RWPE1 (cell line): ENCODE data around the gene EYS.

Source experiments
- CTCF ChIA-PET: fragments of 350-600 bp; sonication (Branson Sonifier 250); formaldehyde crosslinking; extraction: SDS; loops from one replicate; lab custom pipeline; 2021; lab: Yijun Ruan, JAX
- POLR2A ChIA-PET: fragments of 400-600 bp; formaldehyde crosslinking; extraction: SDS; loops from one replicate; lab custom pipeline; 2020; ENCODE audit warnings: antibody characterized with exemption; ENCODE audit not compliant: low non-redundant PET; lab: Yijun Ruan, JAX
- DNase-seq: peaks from one replicate; pipeline ENCODE4 v3.0.0; 2012; ENCODE audit warnings: low spot score
- H3K27ac ChIP-seq: fragments of 450-650 bp; 2 replicates; pipeline ENCODE4 v1.5.1; 2017
- TF ChIP-seq, protein P1 (sequence below): fragments of 450-650 bp; conservative IDR thresholded peaks from 2 replicates; pipeline ENCODE4 v1.5.1; 2017; ENCODE audit warnings: low read depth, mild to moderate bottlenecking

EYS gene

DNA sequence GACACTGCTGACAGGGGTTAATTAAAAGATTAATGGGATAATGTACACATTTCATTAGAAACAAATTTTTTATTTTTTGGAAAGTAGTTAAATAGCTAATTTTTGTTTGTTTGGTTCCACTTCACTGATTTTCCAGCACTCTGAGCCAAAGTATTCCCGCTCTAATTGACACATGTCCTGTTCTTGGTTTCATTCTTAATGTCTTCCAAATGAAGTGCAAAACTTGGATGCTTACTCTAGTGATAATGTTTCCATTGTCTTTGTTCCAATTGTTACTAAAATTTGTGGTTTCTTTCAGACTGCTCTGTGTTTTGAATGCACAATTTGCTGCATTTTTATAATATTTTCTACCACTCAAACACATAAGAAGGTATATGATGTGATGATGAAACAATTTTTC lies 1277.1 kb downstream of the EYS start:
- no peak for DNase-seq
- TF ChIP-seq, protein P1, sequence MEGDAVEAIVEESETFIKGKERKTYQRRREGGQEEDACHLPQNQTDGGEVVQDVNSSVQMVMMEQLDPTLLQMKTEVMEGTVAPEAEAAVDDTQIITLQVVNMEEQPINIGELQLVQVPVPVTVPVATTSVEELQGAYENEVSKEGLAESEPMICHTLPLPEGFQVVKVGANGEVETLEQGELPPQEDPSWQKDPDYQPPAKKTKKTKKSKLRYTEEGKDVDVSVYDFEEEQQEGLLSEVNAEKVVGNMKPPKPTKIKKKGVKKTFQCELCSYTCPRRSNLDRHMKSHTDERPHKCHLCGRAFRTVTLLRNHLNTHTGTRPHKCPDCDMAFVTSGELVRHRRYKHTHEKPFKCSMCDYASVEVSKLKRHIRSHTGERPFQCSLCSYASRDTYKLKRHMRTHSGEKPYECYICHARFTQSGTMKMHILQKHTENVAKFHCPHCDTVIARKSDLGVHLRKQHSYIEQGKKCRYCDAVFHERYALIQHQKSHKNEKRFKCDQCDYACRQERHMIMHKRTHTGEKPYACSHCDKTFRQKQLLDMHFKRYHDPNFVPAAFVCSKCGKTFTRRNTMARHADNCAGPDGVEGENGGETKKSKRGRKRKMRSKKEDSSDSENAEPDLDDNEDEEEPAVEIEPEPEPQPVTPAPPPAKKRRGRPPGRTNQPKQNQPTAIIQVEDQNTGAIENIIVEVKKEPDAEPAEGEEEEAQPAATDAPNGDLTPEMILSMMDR = no peak
- ChIA-PET CTCF (no interaction called here), POLR2A (no interaction called here)
- H3K27ac ChIP-seq = no peak overlapping the region

DNA sequence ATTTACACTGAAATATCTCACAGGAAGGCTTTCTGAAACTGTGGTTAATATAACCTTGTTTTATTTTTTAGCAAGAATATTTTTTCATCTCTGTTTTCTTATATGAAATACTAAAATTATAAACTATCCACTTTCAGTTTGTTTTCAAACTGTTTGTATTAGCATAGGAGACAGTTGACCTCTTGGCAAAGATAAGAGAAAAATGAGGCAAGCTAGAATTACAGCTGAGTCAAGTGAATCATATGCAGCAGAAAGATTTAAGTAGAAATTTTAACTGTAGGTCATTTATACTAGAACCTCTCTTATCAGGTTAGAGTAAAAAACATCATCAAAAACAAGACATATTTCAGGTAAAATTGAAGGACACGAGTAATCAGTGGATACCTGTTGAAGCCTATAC lies 1278.8 kb downstream of the EYS start:
- CTCF ChIA-PET = no interaction called here
- POLR2A ChIA-PET = no interaction called here
- DNase-seq = no peak
- TF ChIP-seq, protein P1 = no peak
- no peak overlapping the region for H3K27ac ChIP-seq

DNA sequence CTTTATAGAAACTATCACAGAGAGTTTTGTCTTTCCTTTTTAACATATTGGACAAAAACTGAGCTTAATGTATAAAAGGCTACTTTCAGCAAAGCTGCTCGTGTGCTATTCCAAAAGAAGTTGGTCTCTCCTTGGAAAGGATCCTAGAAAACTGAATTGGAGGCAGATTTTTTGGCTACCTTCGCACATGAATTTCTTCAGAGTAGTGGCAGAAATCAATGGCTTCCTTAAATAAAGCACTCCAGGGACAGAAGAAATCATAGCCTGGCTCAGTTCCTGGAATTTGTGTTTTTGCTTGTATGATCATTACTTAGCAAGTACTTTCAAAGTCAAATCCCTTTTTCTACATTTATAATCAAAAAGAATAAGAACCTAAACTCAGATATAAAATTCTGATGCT lies 1291.1 kb downstream of the EYS start:
- POLR2A ChIA-PET = no interaction called here
- CTCF ChIA-PET = interaction anchor here (0.5 to 0.7 kb wide), 2 partner anchors 375 to 1203 kb away, joined by 3 read pairs; no protein-coding TSS in a partner anchor

DNA sequence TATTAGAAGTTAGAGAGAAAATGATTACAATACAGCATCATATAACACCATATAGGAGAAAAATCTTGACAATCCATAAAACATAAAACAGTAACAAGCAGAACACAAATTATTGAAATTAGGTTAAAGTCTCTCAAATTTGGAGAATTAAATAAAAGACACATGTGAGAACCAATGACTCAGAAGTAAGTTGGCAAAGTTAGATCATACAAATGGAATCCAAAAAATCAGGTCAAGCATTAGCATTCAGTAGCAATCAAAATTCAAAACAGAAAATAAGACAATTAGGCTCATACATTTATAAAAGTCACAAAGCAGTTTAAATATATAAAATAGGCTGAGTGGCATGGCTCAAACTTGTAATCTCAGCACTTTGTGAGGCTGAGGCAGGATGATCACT lies 1295.8 kb downstream of the EYS start:
- TF ChIP-seq, protein P1 = no peak
- no peak for DNase-seq
- ChIA-PET CTCF (no interaction called here), POLR2A (no interaction called here)
- no peak overlapping the region for H3K27ac ChIP-seq

More for the DNA sequence above, 1291.1 kb downstream of the EYS start:
- H3K27ac ChIP-seq = no peak overlapping the region
- no peak for DNase-seq
- TF ChIP-seq, protein P1 = no peak

DNA sequence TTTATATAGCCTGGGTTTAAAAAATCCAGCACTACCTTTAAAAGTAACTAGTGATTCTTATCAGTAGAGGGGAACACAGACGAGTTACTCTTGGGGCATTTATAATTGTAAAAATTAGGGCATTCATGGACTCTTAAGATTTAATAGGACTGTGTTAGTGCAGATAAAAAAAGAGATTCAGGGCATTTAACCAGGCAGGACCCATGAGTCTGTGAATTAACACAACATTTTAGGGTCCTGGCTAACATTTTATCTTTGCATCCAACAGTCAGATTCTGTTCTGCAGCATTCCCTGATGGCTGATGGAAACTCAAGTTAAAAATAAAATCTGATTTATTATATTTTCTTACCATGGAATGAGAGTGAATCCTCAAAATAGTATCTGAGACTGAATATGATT lies 1297.1 kb downstream of the EYS start:
- CTCF ChIA-PET = interaction anchor here (0.7 kb wide), 1 partner anchor 124 kb away, joined by 3 read pairs; no protein-coding TSS in a partner anchor
- POLR2A ChIA-PET = no interaction called here
- TF ChIP-seq, protein P1 = no peak
- DNase-seq = no peak
- H3K27ac ChIP-seq = no peak overlapping the region

DNA sequence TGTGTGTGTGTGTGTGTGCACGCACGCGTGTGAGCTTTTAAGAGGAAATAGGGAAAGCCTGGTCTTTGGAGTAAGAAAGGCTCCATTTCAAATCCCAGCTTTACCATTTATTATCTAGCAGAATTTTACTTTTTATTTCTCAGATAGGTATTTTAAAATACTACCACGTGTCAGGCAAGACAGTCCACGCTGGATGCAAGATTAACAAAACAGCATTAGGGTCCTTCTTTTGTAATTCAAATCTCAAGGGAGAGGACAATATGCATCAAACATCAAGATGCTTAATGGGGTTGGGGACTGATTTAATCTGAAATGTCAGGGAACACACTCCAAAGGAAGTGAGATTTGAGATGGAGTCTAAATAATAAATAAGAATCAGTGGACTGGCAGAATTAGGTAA lies 1302.6 kb downstream of the EYS start:
- no peak overlapping the region for H3K27ac ChIP-seq
- DNase-seq = no peak
- ChIA-PET CTCF (no interaction called here), POLR2A (no interaction called here)
- TF ChIP-seq, protein P1 = no peak
